GM19463 (cell line): ENCODE data around the gene ARL10.

ENCODE experiments used
- ATAC-seq: cut with Tn5 transposase; IDR thresholded peaks from one replicate; pipeline ENCODE4 v1.9.1; 2021; ENCODE audit warnings: mild to moderate bottlenecking, moderate library complexity; ENCODE audit not compliant: unreplicated experiment

The ARL10 gene

GRCh38 chr5:176410486-176411180, 45.3 kb downstream of the ARL10 start:
- ATAC-seq = no peak

- no peak for ATAC-seq
Observed at GRCh38 chr5:176412517-176413254, 47.4 kb downstream of the ARL10 start.

GRCh38 chr5:176413255-176413565, 47.9 kb downstream of the ARL10 start:
- no peak for ATAC-seq

- no peak for ATAC-seq
Observed at GRCh38 chr5:176413709-176414191, 48.5 kb downstream of the ARL10 start.

GRCh38 chr5:176414704-176415103, 49.4 kb downstream of the ARL10 start:
- ATAC-seq = no peak

GRCh38 chr5:176415240-176415951, 50.1 kb downstream of the ARL10 start:
- no peak for ATAC-seq

GRCh38 chr5:176415952-176416924, 51.0 kb downstream of the ARL10 start, which contains the start of gene CLTB:
Gene CLTB, minus strand, starts transcription at chr5:176416539. Its CDS starts 176 bp downstream, at chr5:176416363.
- ATAC-seq = peak; percentile 91

GRCh38 chr5:176416965-176417364, 51.7 kb downstream of the ARL10 start:
- no peak for ATAC-seq

GRCh38 chr5:176418251-176418650, 53.0 kb downstream of the ARL10 start:
- ATAC-seq = no peak

GRCh38 chr5:176420086-176420485, 54.8 kb downstream of the ARL10 start:
- no peak for ATAC-seq

GRCh38 chr5:176420972-176421544, 55.8 kb downstream of the ARL10 start:
- ATAC-seq = no peak

- no peak for ATAC-seq
Observed at GRCh38 chr5:176424181-176424580, 58.9 kb downstream of the ARL10 start.

- no peak for ATAC-seq
Observed at GRCh38 chr5:176425138-176425537, 59.9 kb downstream of the ARL10 start.

- no peak for ATAC-seq
Observed at GRCh38 chr5:176425791-176426190, 60.5 kb downstream of the ARL10 start.

- no peak for ATAC-seq
Observed at GRCh38 chr5:176426876-176427275, 61.6 kb downstream of the ARL10 start.

- no peak for ATAC-seq
Observed at GRCh38 chr5:176427971-176428370, 62.7 kb downstream of the ARL10 start.

GRCh38 chr5:176429972-176430371, 64.7 kb downstream of the ARL10 start:
- ATAC-seq = no peak
